OCI-LY1 (cell line): ENCODE results near the gene GAK.

Experiments used
- H2AFZ ChIP-seq: fragments of 200-600 bp; sonication (generic), shearing (Covaris generic); 2 replicates; pipeline ENCODE4 v1.6.0; 2014; ENCODE audit warnings: antibody characterized with exemption, mild to moderate bottlenecking, low read length
- H3F3A ChIP-seq: fragments of 200-600 bp; sonication (generic), shearing (Covaris generic); 2 replicates; pipeline ENCODE4 v1.6.0; 2014; ENCODE audit warnings: mild to moderate bottlenecking, antibody characterized with exemption, low read length, moderate library complexity; ENCODE audit not compliant: insufficient read depth
- H3K27ac ChIP-seq: fragments of 200-600 bp; sonication (generic); 2 replicates; pipeline ENCODE4 v1.5.1; 2014; ENCODE audit warnings: low read length, mixed run types, mild to moderate bottlenecking, low read depth; ENCODE audit not compliant: poor library complexity, severe bottlenecking
- H3K27me3 ChIP-seq: fragments of 200-600 bp; sonication (generic); 2 replicates; pipeline ENCODE4 v1.6.0; 2014; ENCODE audit warnings: antibody characterized with exemption, mild to moderate bottlenecking, low read length, moderate library complexity; ENCODE audit not compliant: insufficient read depth
- H3K36me3 ChIP-seq: fragments of 200-600 bp; sonication (generic); 2 replicates; pipeline ENCODE4 v1.6.1; 2014; ENCODE audit warnings: mild to moderate bottlenecking, antibody characterized with exemption, low read length, moderate library complexity, mixed read lengths; ENCODE audit not compliant: insufficient read depth
- H3K4me1 ChIP-seq: fragments of 200-600 bp; sonication (generic); 2 replicates; pipeline ENCODE4 v1.5.1; 2014; ENCODE audit warnings: mild to moderate bottlenecking, low read length, moderate library complexity; ENCODE audit not compliant: insufficient read depth, severe bottlenecking
- H3K4me2 ChIP-seq: fragments of 200-600 bp; sonication (generic), shearing (Covaris generic); 2 replicates; pipeline ENCODE4 v1.6.1; 2014; ENCODE audit warnings: low read length
- H3K4me3 ChIP-seq: fragments of 200-600 bp; sonication (generic); 2 replicates; pipeline ENCODE4 v1.5.1; 2014; ENCODE audit warnings: low read length, low read depth, mild to moderate bottlenecking, mixed read lengths; ENCODE audit not compliant: poor library complexity, severe bottlenecking
- H3K79me2 ChIP-seq: fragments of 200-600 bp; shearing (Covaris generic); 2 replicates; pipeline ENCODE4 v1.6.1; 2016; ENCODE audit warnings: mixed run types, low read length, mixed read lengths; ENCODE audit not compliant: insufficient read depth
- H3K9ac ChIP-seq: fragments of 200-600 bp; sonication (generic), shearing (Covaris generic); 2 replicates; pipeline ENCODE4 v1.6.1; 2014; ENCODE audit warnings: mild to moderate bottlenecking, low read length, mixed read lengths
- H3K9me2 ChIP-seq: fragments of 200-600 bp; sonication (generic), shearing (Covaris generic); 2 replicates; pipeline ENCODE4 v1.6.1; 2014; ENCODE audit warnings: low read depth, mild to moderate bottlenecking, low read length, mixed read lengths
- H3K9me3 ChIP-seq: fragments of 200-600 bp; shearing (Covaris generic); 2 replicates; pipeline ENCODE4 v1.6.1; 2014; ENCODE audit warnings: low read length, mixed read lengths
- H4K20me1 ChIP-seq: fragments of 200-600 bp; sonication (generic), shearing (Covaris generic); 2 replicates; pipeline ENCODE4 v1.6.0; 2016; ENCODE audit warnings: mild to moderate bottlenecking, low read length; ENCODE audit not compliant: insufficient read depth
- EZH2 ChIP-seq: fragments of 200-600 bp; sonication (generic), shearing (Covaris generic); IDR thresholded peaks from 2 replicates; pipeline ENCODE4 v1.8.0; 2017; ENCODE audit warnings: borderline replicate concordance, mixed run types, mild to moderate bottlenecking, antibody characterized with exemption, low read length, moderate library complexity, mixed read lengths
- TF ChIP-seq, protein P1 (sequence below): fragments of 200-600 bp; sonication (generic), shearing (Covaris generic); IDR thresholded peaks from 2 replicates; pipeline ENCODE4 v1.5.1; 2017; ENCODE audit warnings: mild to moderate bottlenecking, antibody characterized with exemption, low read length, moderate library complexity, mixed read lengths

GAK gene

DNA sequence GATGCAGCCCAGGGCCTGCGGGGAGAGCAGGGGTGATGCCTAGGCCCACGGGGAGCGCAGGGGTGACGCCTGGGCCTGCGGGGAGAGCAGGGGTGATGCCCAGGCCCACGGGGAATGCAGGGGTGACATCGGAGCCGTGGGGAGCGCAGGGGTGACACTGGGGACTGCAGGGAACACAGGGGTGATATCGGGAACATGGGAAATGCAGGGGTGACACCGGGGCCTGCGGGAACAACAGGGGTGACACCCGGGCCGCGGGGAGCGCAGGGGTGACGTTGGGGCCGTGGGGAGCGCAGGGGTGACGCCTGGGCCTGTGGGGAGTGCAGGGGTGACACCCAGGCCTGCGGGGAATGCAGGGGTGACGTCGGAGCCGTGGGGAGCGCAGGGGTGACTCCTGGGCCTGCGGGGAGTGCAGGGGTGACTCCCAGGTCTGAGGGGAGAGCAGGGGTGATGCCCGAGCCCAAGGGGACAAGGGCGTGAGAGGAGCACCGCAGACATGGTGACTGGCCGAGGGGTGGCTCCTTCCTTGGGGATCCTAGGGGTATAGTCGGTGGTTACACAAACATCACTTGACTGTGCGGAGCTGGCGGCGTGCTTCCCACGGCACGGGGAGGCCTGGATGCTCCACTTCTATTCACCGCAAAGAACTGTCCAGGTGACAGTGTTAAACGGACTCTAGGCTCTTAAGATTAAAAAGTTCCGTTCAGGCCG, 38.0 kb downstream of the GAK start:
- Histone ChIP-seq H3K4me3 (no peak overlapping the region), H3K27me3 (no peaks in the 10 kb centered on the region), H3F3A (no peaks in the 10 kb centered on the region), H3K9me2 (no peaks in the 10 kb centered on the region), H3K9me3 (no peaks in the 10 kb centered on the region), H3K27ac (no peak overlapping the region), H3K4me2 (no peak overlapping the region), H4K20me1 (no peaks in the 10 kb centered on the region), H3K4me1 (no peaks in the 10 kb centered on the region), H3K36me3 (no peaks in the 10 kb centered on the region), H2AFZ (no peak overlapping the region), H3K79me2 (no peaks in the 10 kb centered on the region), H3K9ac (no peak overlapping the region)
- no peak for TF ChIP-seq EZH2
- TF ChIP-seq, protein P1, sequence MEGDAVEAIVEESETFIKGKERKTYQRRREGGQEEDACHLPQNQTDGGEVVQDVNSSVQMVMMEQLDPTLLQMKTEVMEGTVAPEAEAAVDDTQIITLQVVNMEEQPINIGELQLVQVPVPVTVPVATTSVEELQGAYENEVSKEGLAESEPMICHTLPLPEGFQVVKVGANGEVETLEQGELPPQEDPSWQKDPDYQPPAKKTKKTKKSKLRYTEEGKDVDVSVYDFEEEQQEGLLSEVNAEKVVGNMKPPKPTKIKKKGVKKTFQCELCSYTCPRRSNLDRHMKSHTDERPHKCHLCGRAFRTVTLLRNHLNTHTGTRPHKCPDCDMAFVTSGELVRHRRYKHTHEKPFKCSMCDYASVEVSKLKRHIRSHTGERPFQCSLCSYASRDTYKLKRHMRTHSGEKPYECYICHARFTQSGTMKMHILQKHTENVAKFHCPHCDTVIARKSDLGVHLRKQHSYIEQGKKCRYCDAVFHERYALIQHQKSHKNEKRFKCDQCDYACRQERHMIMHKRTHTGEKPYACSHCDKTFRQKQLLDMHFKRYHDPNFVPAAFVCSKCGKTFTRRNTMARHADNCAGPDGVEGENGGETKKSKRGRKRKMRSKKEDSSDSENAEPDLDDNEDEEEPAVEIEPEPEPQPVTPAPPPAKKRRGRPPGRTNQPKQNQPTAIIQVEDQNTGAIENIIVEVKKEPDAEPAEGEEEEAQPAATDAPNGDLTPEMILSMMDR = no peak

DNA sequence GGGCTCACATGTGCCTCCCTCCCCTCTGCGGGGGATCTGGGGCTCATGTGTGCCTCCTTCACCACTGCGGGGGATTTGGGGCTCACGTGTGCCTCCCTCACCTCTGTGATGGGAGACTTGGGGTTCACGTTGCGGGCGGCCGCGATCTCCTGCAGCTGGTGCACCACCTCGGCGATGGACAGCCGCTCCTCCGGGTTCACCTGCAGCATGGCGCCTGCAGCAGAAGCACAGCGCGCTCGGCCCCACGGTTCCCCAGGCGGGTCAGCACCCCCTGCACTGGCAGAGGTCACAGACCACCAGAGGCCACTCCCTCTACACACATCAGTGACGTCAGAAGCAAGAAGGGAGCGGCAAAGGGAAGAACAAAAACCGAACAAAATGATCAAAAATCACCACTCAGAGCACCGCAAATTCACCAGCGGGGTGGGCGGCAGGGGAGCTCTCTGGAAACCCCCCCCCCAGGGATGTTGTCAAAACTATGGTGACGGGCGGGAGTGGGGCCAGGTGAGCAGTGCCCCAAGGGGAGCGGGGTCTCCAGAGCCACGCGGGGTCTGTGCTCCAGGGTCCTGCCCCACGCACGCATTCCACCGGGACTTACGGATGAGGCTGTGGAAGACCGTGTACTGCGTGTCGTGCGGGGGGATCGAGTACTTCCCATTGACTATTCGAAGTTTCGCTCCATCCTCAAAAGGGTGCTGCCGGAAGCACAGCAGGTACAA, 38.7 kb downstream of the GAK start:
- no peak overlapping the region for H3K9ac ChIP-seq
- no peaks in the 10 kb centered on the region for H3K36me3 ChIP-seq
- H3K4me1 ChIP-seq = no peaks in the 10 kb centered on the region
- no peaks in the 10 kb centered on the region for H3K9me2 ChIP-seq
- no peaks in the 10 kb centered on the region for H3K79me2 ChIP-seq
- no peaks in the 10 kb centered on the region for H3F3A ChIP-seq
- TF ChIP-seq EZH2 = no peak
- TF ChIP-seq, protein P1 = no peak
- no peak overlapping the region for H3K4me3 ChIP-seq
- no peaks in the 10 kb centered on the region for H3K27me3 ChIP-seq
- no peak overlapping the region for H2AFZ ChIP-seq
- H4K20me1 ChIP-seq = no peaks in the 10 kb centered on the region
- H3K27ac ChIP-seq = no peak overlapping the region
- no peak overlapping the region for H3K4me2 ChIP-seq
- no peaks in the 10 kb centered on the region for H3K9me3 ChIP-seq

- Histone ChIP-seq H3K4me2 (no peak overlapping the region), H3K9me2 (no peaks in the 10 kb centered on the region), H3K9ac (no peak overlapping the region), H3F3A (no peaks in the 10 kb centered on the region), H3K36me3 (no peaks in the 10 kb centered on the region), H3K4me3 (no peak overlapping the region), H2AFZ (no peak overlapping the region), H3K9me3 (no peaks in the 10 kb centered on the region), H3K79me2 (no peaks in the 10 kb centered on the region), H3K4me1 (no peaks in the 10 kb centered on the region), H3K27ac (no peak overlapping the region), H3K27me3 (no peaks in the 10 kb centered on the region), H4K20me1 (no peaks in the 10 kb centered on the region)
- TF ChIP-seq, protein P1 = no peak
Observed at GRCh38 chr4:892780-893179, 39.3 kb downstream of the GAK start.
